ENCODE results near the gene SSNA1.

Gene SSNA1

GRCh38 chr9:137152844-137153405 is 35.6 kb upstream of the SSNA1 start:
- no peak for DNase-seq

GRCh38 chr9:137156567-137157375 is 31.7 kb upstream of the SSNA1 start:
- no peak for DNase-seq

DNA sequence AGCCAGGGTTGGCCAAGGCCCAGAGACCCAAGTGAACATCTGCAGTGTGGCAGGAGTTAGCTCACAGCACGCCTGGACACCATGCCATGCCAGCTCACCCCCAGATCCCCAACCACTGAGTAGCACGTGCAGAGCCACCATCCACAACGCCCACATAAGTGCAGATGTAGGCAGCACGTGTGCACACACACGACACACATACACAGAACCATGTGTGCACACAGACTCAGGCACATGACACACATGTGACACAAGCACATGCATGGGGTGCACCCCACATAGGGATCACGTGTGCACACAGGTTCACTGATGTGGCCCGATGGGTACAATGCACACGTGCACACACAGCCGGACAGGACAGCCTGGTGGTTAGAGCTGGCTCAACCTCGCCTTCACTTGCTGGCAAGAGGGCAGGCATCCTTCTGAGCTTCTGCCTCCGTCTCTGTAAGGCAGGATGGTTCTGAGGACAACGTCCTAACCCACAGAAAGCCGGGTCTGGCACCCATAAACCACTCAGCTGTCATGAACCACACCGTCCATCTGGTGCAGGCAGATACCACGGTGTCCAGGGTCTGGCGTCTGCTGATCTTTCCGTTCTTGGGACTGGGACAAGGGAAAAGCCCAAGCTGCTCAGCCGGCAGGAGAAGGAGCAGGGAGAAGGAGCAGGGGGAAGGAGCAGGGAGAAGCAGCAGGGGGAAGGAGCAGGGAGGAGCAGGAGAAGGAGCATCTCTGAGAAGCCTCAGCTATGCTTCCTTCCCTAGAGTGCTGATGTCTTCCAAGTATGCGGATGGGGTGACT is 30.7 kb upstream of the SSNA1 start:
- no peak for DNase-seq

DNA sequence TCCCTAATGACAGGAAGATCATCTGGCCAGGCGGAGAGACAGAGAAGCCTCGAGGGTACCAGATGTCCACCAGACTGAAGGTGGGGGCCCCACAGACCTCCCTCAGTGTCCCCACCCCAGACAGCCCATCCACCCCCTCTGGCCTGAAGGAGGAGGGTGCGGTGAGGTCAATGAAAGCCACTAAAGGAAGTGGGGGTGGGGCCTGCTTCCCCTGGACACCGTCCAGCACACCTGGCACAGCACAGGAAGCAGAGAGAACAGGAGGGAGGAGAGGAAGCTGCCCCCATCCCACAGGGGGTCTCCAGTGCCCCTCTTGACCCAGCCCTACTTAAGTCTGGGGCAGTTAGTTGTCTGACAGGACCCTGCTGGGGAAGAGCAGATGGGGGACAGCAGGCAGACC is 29.9 kb upstream of the SSNA1 start:
- no peak for DNase-seq

GRCh38 chr9:137159105-137160053 is 29.1 kb upstream of the SSNA1 start:
- no peak for DNase-seq

- DNase-seq: no peak
These were observed 28.4 kb upstream of the SSNA1 start for GRCh38 chr9:137160054-137160425.

- no peak for DNase-seq
These were observed 27.5 kb upstream of the SSNA1 start for GRCh38 chr9:137160716-137161557.

- DNase-seq: no peak
These were observed 26.7 kb upstream of the SSNA1 start for GRCh38 chr9:137161558-137162486.

- DNase-seq: no peak
These were observed 25.7 kb upstream of the SSNA1 start for GRCh38 chr9:137162505-137163364.

- DNase-seq: no peak
These were observed 25.1 kb upstream of the SSNA1 start for GRCh38 chr9:137163365-137163715.

GRCh38 chr9:137163805-137164204 is 24.7 kb upstream of the SSNA1 start:
- no peak for DNase-seq

DNA sequence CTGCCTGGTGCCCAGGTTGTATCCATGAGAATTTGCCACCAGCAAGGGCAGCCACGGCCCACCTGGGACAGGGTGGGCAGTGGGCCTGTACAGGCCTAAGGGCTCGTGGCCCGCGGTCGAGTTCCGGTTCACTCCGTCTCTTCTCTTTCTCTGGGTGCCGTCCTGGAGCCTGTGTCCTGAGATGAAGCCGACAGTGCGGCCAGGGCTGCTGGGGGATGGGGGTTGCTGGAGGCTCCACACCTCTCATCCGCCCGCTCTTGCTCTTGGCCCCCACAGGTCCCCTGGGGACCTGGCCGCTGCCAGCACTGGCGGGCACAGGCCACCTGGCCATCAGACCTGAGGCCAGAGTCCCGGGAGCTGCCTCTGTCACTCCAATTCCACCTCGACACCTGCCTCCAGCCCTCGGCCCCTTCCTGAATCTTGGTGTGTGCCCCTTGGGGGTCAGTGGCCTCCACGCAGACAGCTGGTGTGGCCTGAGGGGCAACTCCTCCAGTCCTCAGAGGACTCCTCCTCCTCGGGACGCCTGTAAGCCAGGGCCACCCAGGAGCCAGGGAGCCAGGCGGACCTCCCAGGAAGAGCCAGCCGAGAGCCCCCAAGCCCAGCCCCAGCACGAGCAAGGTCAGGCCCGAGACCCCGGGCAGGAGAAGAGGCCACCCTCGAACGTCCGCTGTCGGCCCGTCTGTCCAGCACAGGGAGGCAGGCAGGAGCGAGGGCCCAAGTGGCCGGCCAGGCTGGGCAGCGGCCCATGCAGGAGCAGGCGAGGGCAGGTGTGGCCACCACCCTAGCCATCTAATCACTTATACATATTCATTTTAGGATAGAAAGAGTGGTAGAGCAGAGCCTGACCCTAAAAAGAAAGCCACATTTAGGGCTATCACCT is 23.9 kb upstream of the SSNA1 start:
- no peak for DNase-seq

DNA sequence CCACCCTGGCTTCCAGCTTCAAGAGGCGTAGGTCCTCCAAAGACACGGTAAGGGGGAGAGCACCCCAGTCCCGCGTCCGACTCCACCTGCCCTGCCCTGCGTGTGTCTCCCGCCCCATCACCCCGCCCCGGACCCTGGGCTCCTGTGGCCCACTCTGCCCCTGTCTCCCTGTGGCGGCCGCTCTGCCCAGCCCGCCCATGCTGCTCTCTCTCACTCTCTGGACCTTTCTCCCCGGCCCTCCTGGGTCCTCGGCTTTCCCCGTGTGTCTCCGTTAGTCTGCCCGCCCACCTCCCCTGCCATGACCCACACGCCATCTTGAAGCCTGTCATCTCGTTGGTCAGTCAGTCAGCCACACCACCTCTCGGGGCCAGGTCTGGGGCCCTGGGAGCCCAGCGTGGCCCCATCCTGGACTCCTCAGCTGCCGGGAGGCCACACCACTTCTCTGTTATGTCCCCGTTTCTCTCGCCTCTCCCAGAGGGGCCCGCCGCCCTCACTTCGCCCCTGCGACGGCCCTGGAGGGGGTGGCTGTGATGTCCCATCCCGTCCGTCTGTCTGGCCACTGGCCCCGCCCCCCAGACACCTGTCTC is 23.1 kb upstream of the SSNA1 start:
- no peak for DNase-seq

DNA sequence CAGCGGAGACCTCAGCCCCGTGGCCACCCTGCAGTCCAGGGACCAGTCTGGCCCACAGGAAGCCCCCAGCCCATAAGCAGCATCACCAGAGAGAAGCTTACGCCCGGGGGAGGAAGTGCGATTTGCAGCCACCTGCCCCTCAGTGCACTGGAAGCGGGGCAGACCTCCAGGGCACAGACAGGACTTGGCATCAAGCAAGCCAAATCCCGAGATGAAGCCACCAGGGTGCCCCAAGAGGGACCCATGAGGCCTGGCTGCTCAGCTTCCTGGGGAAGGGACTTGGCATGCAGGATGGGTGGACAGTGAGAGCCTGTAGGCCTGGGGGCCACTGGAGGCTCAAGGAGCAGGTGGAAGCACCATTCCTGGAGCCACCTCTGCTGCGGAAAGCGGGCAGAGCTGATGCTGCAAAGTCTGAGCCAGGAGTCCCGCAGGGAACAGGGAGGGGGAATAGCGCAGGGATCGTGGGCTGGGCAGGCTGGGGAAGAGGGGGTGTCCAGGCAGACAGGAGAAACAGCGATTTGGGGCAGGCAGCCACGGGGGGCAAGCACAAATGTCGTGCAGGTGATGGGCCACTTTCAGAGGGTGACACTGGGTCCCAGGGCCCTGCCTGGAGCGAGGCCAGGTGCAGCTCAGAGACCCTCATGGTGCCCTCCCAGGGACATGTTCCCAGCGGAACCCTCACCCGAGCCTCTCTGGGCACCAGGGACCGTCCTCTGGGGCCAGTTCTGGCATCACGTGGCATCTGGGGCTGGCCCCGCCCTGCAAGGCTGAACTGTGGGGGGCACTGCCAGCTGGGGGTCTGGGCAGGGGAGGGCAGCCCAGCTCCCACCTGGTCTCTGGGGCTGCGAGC is 21.9 kb upstream of the SSNA1 start:
- no peak for DNase-seq

DNA sequence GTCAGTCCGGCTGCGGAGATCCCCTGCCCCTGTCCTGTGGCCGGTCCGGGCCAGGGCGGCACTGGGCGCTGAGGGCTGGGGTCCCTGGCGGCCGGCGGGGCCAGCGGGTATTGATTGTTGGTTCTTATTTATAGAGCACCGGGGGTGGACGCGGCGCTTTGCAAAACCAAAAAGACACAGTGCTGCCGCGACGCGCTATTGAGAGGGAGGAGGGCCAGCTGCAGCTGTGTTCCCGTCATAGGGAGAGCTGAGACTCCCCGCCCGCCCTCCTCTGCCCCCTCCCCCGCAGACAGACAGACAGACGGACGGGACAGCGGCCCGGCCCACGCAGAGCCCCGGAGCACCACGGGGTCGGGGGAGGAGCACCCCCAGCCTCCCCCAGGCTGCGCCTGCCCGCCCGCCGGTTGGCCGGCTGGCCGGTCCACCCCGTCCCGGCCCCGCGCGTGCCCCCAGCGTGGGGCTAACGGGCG is 21.2 kb upstream of the SSNA1 start:
- DNase-seq: no peak

DNA sequence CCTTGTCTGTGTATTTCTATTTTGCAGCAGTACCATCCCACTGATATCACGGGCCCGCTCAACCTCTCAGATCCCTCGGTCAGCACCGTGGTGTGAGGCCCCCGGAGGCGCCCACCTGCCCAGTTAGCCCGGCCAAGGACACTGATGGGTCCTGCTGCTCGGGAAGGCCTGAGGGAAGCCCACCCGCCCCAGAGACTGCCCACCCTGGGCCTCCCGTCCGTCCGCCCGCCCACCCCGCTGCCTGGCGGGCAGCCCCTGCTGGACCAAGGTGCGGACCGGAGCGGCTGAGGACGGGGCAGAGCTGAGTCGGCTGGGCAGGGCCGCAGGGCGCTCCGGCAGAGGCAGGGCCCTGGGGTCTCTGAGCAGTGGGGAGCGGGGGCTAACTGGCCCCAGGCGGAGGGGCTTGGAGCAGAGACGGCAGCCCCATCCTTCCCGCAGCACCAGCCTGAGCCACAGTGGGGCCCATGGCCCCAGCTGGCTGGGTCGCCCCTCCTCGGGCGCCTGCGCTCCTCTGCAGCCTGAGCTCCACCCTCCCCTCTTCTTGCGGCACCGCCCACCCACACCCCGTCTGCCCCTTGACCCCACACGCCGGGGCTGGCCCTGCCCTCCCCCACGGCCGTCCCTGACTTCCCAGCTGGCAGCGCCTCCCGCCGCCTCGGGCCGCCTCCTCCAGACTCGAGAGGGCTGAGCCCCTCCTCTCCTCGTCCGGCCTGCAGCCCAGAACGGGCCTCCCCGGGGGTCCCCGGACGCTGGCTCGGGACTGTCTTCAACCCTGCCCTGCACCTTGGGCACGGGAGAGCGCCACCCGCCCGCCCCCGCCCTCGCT is 20.5 kb upstream of the SSNA1 start:
- DNase-seq: no peak

Measured in fibroblast of skin of back (primary cell).